T-cell (primary cell): ENCODE measurements around the gene CIC. TPM values are rescaled to one million over a fixed set of nuclear protein-coding genes. Genes with fewer than 3 reads are reported as not detected.

Experiments
- ATAC-seq, 4 experiments: fragments of 200-7000 bp in 3 of 4; fragments of 150-1000 bp in 1 of 4; cut with Tn5 transposase; replicated peaks in 1 of 4; 1 replicate in 3 of 4; 2 replicates in 1 of 4; pipeline ENCODE4 v1.10.0; 2021; ENCODE audit warnings: moderate library complexity in 3 of 4, mild to moderate bottlenecking in 2 of 4, moderate number of reproducible peaks in 1 of 4
- CTCF ChIA-PET, 2 donors: fragments of 300-600 bp; sonication (Branson Sonifier 250); formaldehyde crosslinking; loops; one replicate each; lab custom pipeline; 2022; ENCODE audit warnings: antibody characterized with exemption in 2 of 2; lab: Charles Lee
- POLR2A ChIA-PET, 2 donors: fragments of 300-600 bp; sonication (Branson Sonifier 250); formaldehyde crosslinking; loops; one replicate each; lab custom pipeline; 2022; ENCODE audit warnings: antibody characterized with exemption in 2 of 2; lab: Charles Lee
- DNase-seq, 35 experiments: peaks; one replicate each; pipeline versions ENCODE4 v3.0.0 to v3.0.0-alpha.2; 2013 to 2023
- H3K27ac ChIP-seq: one replicate; pipeline ENCODE4 v1.5.1; 2013; ENCODE audit warnings: low read length
- H3K27me3 ChIP-seq, 2 experiments: replicated peaks in 1 of 2; 1 replicate in 1 of 2; 2 replicates in 1 of 2; pipeline versions ENCODE4 v1.6.1 to v1.7.0; 2013; ENCODE audit warnings: low read length in 1 of 2, mixed read lengths in 1 of 2; ENCODE audit not compliant: control insufficient read depth in 2 of 2, insufficient read depth in 2 of 2; ENCODE audit errors: extremely low read depth in 1 of 2
- H3K36me3 ChIP-seq, 2 donors: 1 replicate in 1 of 2; 2 replicates in 1 of 2; pipeline versions ENCODE4 v1.6.1 to v1.7.0; 2013; ENCODE audit warnings: low read length in 1 of 2; ENCODE audit not compliant: control insufficient read depth in 2 of 2, insufficient read depth in 1 of 2; ENCODE audit errors: extremely low read depth in 1 of 2
- H3K4me1 ChIP-seq, 2 experiments: 1 replicate in 1 of 2; 2 replicates in 1 of 2; pipeline versions ENCODE4 v1.6.1 to v1.7.0; 2013; ENCODE audit warnings: low read length in 2 of 2, mixed read lengths in 1 of 2; ENCODE audit not compliant: insufficient read depth in 2 of 2, control insufficient read depth in 1 of 2; ENCODE audit errors: extremely low read depth in 1 of 2
- H3K4me3 ChIP-seq, 2 donors: 1 replicate in 1 of 2; 2 replicates in 1 of 2; pipeline versions ENCODE4 v1.5.1 to v1.7.0; 2013; ENCODE audit warnings: mild to moderate bottlenecking in 2 of 2, low read length in 1 of 2, moderate library complexity in 1 of 2; ENCODE audit not compliant: control insufficient read depth in 1 of 2; ENCODE audit errors: extremely low read depth in 1 of 2
- H3K9me3 ChIP-seq: 2 replicates; pipeline ENCODE4 v1.7.0; 2013
- H3K27ac Mint-ChIP-seq, 2 donors: one replicate each; pipeline ENCODE4 v1.8.0; 2020 to 2021; ENCODE audit warnings: mild to moderate bottlenecking in 2 of 2, mixed read lengths in 2 of 2
- H3K27me3 Mint-ChIP-seq, 2 donors: one replicate each; pipeline ENCODE4 v1.8.0; 2021 to 2022; ENCODE audit warnings: mixed read lengths in 2 of 2
- H3K36me3 Mint-ChIP-seq: one replicate; pipeline ENCODE4 v1.8.0; 2021; ENCODE audit warnings: mixed read lengths
- H3K4me1 Mint-ChIP-seq, 3 donors: one replicate each; pipeline ENCODE4 v1.8.0; 2020 to 2022; ENCODE audit warnings: mixed read lengths in 3 of 3, mild to moderate bottlenecking in 1 of 3
- H3K4me3 Mint-ChIP-seq, 3 donors: one replicate each; pipeline ENCODE4 v1.8.0; 2020 to 2022; ENCODE audit warnings: mild to moderate bottlenecking in 3 of 3, mixed read lengths in 3 of 3, moderate library complexity in 3 of 3
- H3K9me3 Mint-ChIP-seq, 3 donors: one replicate each; pipeline ENCODE4 v1.8.0; 2020 to 2022; ENCODE audit warnings: mixed read lengths in 3 of 3
- WGBS: methylation state at CpG from one replicate; pipeline ENCODE4 v1.1.5; 2013; ENCODE audit warnings: missing lambda C conversion rate; ENCODE audit not compliant: insufficient coverage; 5-methylcytosine and 5-hydroxymethylcytosine counted together
- total RNA-seq, 35 experiments: library from RNA in 6 of 35; stranded (reverse) in 6 of 35; fragments of 120-200 nt in 1 of 35; gene quantifications; one replicate each; pipeline versions ENCODE4 v1.2.1 to v1.2.4 and lab custom pipeline; 2013 to 2026

Gene CIC
- total RNA-seq, 5 donors from 2014 or later (not counting 1 experiment from before 2014, with no cell fraction given), result 93.9 to 110 (median 104) TPM

DNA sequence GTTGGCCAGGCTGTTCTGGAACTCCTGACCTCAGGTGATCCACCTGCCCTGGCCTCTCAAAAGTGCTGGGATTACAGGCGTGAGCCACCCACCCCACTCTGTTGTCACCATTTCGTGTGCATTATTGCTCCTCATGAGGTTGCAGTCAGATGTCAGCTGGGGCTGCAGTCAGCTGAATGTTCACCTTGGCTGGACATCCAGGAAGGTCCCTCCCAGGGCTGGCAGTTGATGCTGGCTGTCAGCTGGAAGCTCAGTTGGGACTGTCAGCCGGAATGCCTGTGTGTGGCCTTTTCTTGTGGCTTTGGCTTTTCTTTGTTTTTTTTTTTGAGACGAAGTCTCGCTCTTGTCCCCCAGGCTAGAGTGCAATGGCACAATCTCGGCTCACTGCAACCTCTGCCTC lies 63.0 kb downstream of the CIC start:
- CTCF ChIA-PET, result no interaction called here
- Histone ChIP-seq H3K4me3 (no peak overlapping the region), H3K4me1 (no peaks in the 10 kb centered on the region), H3K27me3 (no peaks in the 10 kb centered on the region), H3K9me3 (no peaks in the 10 kb centered on the region), H3K36me3 (peaks cover 4% of the 10 kb centered on the region in 2 donors), H3K27ac (no peak overlapping the region)
- Mint-ChIP-seq H3K9me3 (no peaks in the 10 kb centered on the region), H3K4me3 (no peak overlapping the region), H3K27me3 (no peaks in the 10 kb centered on the region), H3K4me1 (peaks cover 4 to 14% (median 6%) of the 10 kb centered on the region in 3 donors), H3K36me3 (no peaks in the 10 kb centered on the region), H3K27ac (no peak overlapping the region)
- WGBS, result 94% methylated on average over 3 of the region's 6 CpGs
- DNase-seq (no peak), ATAC-seq (no peak)
- POLR2A ChIA-PET, result no interaction called here

DNA sequence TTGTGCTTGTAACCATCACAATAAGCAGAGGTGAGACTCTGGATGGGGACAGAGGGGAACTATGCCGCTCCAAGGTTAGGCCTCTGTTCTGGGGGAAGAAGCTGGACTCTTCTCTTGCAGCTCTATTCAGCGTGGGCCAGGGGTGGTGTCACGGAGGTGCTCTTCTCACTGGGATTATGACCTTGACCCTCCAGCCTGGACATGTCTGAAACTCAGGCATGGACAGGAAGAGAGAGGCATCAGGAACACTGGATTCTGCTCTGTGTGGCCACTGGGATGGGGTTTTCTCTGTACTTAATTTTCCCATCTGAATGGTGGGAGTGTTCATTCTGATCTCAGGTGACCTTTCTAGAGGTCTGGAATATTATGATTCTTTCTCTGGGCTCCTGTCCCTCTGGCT lies 64.0 kb downstream of the CIC start:
- POLR2A ChIA-PET, result no interaction called here
- Histone ChIP-seq H3K9me3 (no peaks in the 10 kb centered on the region), H3K27ac (no peak overlapping the region), H3K36me3 (peaks cover 4% of the 10 kb centered on the region in 2 donors), H3K27me3 (no peaks in the 10 kb centered on the region), H3K4me1 (no peaks in the 10 kb centered on the region), H3K4me3 (no peak overlapping the region)
- no peak for ATAC-seq
- CTCF ChIA-PET, result no interaction called here
- H3K27ac Mint-ChIP-seq, result no peak overlapping the region
- no peaks in the 10 kb centered on the region for H3K27me3 Mint-ChIP-seq
- no peaks in the 10 kb centered on the region for H3K9me3 Mint-ChIP-seq
- H3K4me1 Mint-ChIP-seq, result peaks cover 0 to 4% (median under 1%) of the 10 kb centered on the region in 3 donors
- H3K4me3 Mint-ChIP-seq, result no peak overlapping the region
- 88% methylated on average over 2 of the region's 3 CpGs for WGBS
- H3K36me3 Mint-ChIP-seq, result no peaks in the 10 kb centered on the region
- no peak for DNase-seq

DNA sequence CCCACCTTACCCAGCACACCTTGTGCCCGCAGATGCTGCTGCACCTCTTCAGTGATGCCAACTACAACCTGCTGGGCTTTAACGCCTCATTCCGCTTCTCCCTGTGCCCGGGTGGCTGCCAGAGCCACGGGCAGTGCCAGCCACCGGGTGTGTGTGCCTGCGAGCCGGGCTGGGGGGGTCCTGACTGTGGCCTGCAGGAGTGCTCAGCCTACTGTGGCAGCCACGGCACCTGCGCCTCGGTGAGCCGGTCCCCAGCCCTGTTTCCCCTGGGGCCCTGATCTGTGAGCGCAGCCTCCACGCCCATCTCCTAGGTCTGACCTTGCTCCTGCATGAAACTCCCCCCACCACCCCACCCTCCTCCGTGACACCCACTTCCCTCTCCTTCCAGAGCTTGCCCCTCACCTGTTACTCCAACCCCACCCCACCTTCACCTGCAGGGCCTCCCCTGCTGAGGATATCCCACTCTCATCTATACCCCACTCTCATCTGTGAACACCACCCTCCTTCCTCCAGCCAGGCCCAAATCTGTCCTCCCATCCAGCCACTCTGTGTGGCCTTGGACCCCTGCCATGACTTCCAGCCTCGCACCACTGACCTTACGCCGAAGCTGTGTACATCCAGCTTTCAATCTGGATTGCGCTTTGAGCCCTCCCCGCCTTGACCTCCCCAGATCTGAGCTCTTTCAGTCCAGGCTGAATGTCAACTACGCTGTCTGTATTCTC lies 65.1 kb downstream of the CIC start:
- WGBS, result 89% methylated on average over 20 of the region's 21 CpGs
- Mint-ChIP-seq H3K4me1 (no peaks in the 10 kb centered on the region), H3K27me3 (no peaks in the 10 kb centered on the region), H3K27ac (no peak overlapping the region), H3K36me3 (peaks cover 3% of the 10 kb centered on the region), H3K9me3 (no peaks in the 10 kb centered on the region), H3K4me3 (no peak overlapping the region)
- H3K36me3 ChIP-seq, result peaks cover 4% of the 10 kb centered on the region in 2 donors
- H3K4me1 ChIP-seq, result no peaks in the 10 kb centered on the region
- no peak for DNase-seq
- H3K4me3 ChIP-seq, result no peak overlapping the region
- no peaks in the 10 kb centered on the region for H3K9me3 ChIP-seq
- ChIA-PET CTCF (interaction anchor here in 1 of 2 donors (0.6 kb wide), 1 partner anchor 692 kb away, joined by 3 read pairs; no protein-coding TSS in a partner anchor), POLR2A (no interaction called here)
- H3K27me3 ChIP-seq, result no peaks in the 10 kb centered on the region
- H3K27ac ChIP-seq, result no peak overlapping the region
- ATAC-seq, result no peak

DNA sequence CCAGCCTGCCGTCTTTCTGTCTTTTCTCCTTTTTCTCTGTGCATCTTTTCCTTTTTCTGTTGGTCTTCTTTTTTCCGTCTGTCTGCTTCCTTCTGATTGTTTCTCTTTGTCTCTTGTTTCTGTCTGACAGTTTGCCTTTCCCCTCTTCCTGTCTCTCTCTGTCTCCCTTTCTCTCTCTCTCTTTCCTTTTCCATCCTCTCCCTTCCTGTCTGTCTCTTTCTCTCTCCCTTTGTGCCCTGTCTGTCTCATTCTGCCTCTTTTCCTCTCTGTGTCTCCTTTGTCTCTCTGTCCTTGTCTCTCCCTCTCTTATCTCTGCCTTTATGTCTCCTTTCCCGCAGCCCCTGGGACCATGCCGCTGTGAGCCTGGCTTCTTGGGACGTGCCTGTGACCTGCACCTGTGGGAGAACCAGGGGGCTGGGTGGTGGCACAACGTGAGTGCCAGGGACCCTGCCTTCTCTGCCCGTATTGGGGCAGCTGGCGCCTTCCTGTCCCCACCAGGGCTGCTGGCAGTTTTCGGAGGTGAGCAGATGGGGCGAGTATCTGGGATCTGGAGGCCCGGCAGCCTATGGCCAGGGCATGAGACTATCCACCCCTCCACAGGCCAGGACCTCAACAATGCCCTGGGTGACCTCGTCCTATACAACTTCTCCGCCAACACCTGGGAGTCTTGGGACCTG lies 65.8 kb downstream of the CIC start:
- ChIA-PET POLR2A (no interaction called here), CTCF (interaction anchor here in 1 of 2 donors (0.6 kb wide), 1 partner anchor 693 kb away, joined by 3 read pairs; no protein-coding TSS in a partner anchor)
- no peaks in the 10 kb centered on the region for H3K4me1 ChIP-seq
- H3K36me3 ChIP-seq, result peaks cover 4% of the 10 kb centered on the region in 2 donors
- WGBS, result 90% methylated on average over 11 of the region's 13 CpGs
- Mint-ChIP-seq H3K36me3 (peaks cover 3% of the 10 kb centered on the region), H3K9me3 (no peaks in the 10 kb centered on the region), H3K4me1 (no peaks in the 10 kb centered on the region), H3K27me3 (no peaks in the 10 kb centered on the region), H3K27ac (no peak overlapping the region), H3K4me3 (no peak overlapping the region)
- H3K9me3 ChIP-seq, result no peaks in the 10 kb centered on the region
- no peak overlapping the region for H3K27ac ChIP-seq
- no peaks in the 10 kb centered on the region for H3K27me3 ChIP-seq
- DNase-seq (no peak), ATAC-seq (no peak)
- H3K4me3 ChIP-seq, result no peak overlapping the region

DNA sequence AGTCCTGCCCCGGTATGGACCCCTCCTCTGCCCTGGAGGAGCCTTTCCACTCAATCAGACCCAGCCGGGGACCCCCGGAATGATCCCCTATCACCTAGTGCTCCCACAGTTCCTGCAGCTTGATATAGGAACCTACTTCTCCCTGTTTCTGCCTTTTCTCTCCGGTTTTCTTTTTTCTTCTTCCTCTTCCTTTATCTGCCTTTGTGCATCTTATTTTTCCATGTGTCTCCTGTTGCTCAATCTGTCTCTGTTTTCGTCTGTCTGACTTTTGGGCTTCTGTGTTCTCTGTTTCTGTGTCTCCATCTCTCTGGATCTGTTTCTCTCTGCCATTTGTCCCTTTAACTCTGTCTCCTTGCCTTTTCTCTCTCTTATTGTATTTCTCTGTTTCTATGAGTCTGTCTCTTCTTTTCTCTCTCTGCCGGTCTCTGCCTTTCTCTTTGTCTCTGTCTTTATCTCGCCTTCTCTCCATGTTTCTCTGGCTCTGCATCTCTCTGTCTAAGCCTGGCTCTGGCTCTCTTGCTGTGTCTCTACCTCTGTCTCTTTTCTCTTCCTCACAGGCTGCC lies 66.4 kb downstream of the CIC start:
- H3K4me3 Mint-ChIP-seq, result no peak overlapping the region
- 88% methylated on average over 5 of the region's 7 CpGs for WGBS
- H3K9me3 Mint-ChIP-seq, result no peaks in the 10 kb centered on the region
- peaks cover 3% of the 10 kb centered on the region for H3K36me3 Mint-ChIP-seq
- no peaks in the 10 kb centered on the region for H3K4me1 Mint-ChIP-seq
- Histone ChIP-seq H3K4me1 (no peaks in the 10 kb centered on the region), H3K4me3 (no peak overlapping the region), H3K27ac (no peak overlapping the region), H3K9me3 (no peaks in the 10 kb centered on the region), H3K27me3 (no peaks in the 10 kb centered on the region), H3K36me3 (peaks cover 4% of the 10 kb centered on the region in 2 donors)
- CTCF ChIA-PET, result no interaction called here
- POLR2A ChIA-PET, result no interaction called here
- no peaks in the 10 kb centered on the region for H3K27me3 Mint-ChIP-seq
- H3K27ac Mint-ChIP-seq, result no peak overlapping the region
- ATAC-seq, result no peak
- no peak for DNase-seq

DNA sequence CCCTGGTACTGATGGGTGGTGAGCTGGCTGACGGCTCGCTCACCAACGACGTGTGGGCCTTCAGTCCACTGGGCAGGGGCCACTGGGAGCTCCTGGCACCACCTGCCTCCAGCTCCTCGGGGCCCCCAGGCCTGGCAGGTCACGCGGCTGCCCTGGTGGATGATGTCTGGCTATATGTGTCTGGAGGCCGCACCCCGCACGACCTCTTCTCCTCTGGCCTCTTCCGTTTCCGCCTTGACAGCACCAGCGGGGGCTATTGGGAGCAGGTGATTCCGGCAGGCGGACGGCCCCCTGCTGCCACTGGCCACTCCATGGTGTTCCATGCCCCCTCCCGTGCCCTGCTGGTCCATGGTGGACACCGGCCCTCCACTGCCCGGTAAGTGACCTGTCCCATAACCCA lies 66.9 kb downstream of the CIC start:
- peaks cover 0 to 4% of the 10 kb centered on the region in 2 donors for H3K36me3 ChIP-seq
- peaks cover 3% of the 10 kb centered on the region for H3K36me3 Mint-ChIP-seq
- CTCF ChIA-PET, result no interaction called here
- POLR2A ChIA-PET, result no interaction called here
- DNase-seq, result no peak
- no peaks in the 10 kb centered on the region for H3K9me3 Mint-ChIP-seq
- no peaks in the 10 kb centered on the region for H3K4me1 ChIP-seq
- H3K27ac ChIP-seq, result no peak overlapping the region
- no peaks in the 10 kb centered on the region for H3K27me3 Mint-ChIP-seq
- H3K4me3 Mint-ChIP-seq, result no peak overlapping the region
- H3K27ac Mint-ChIP-seq, result no peak overlapping the region
- no peaks in the 10 kb centered on the region for H3K27me3 ChIP-seq
- H3K4me3 ChIP-seq, result no peak overlapping the region
- H3K9me3 ChIP-seq, result no peaks in the 10 kb centered on the region
- ATAC-seq, result no peak
- H3K4me1 Mint-ChIP-seq, result no peaks in the 10 kb centered on the region
- WGBS, result 93% methylated on average over 16 of the region's 19 CpGs
